Caco-2 (cell line): ENCODE data around the gene FOXP1. TPM values are rescaled to one million over a fixed set of nuclear protein-coding genes. Genes with fewer than 3 reads are reported as not detected.

Experiments used
- BruUV-seq: library from RNA; stranded (reverse); fragments of 400-500 nt; replicated peaks from 2 replicates; lab custom pipeline; 2021; lab: Mats Ljungman, UMichigan
- CTCF ChIA-PET: fragments of 300-600 bp; sonication (Branson Sonifier 250); formaldehyde crosslinking; loops from one replicate; lab custom pipeline; 2022; ENCODE audit warnings: antibody characterized with exemption; lab: Charles Lee
- POLR2A ChIA-PET: fragments of 300-600 bp; sonication (Branson Sonifier 250); formaldehyde crosslinking; loops from one replicate; lab custom pipeline; 2022; ENCODE audit warnings: antibody characterized with exemption; lab: Charles Lee
- DNase-seq, 2 experiments: peaks; one replicate each; pipeline versions ENCODE4 v3.0.0 to v3.0.0-alpha.2; 2020 to 2022
- H3K27me3 ChIP-seq: replicated peaks from 2 replicates; pipeline ENCODE4 v1.6.0; 2011; ENCODE audit warnings: low read length; ENCODE audit not compliant: control insufficient read depth, insufficient read depth
- H3K36me3 ChIP-seq: 2 replicates; pipeline ENCODE4 v1.5.1; 2011; ENCODE audit warnings: low read length; ENCODE audit not compliant: control insufficient read depth, insufficient read depth
- H3K4me1 ChIP-seq: fragments of 250-450 bp; sonication (Bioruptor Pico); 2 replicates; pipeline ENCODE4 v1.5.1; 2020; ENCODE audit warnings: mild to moderate bottlenecking
- H3K4me3 ChIP-seq: 2 replicates; pipeline ENCODE4 v1.5.1; 2011; ENCODE audit warnings: low read depth, mild to moderate bottlenecking, control low read depth, low read length
- H3K9me3 ChIP-seq: fragments of 250-450 bp; sonication (Bioruptor Pico); 2 replicates; pipeline ENCODE4 v1.5.1; 2020; ENCODE audit warnings: mild to moderate bottlenecking, moderate library complexity
- H3K27ac Mint-ChIP-seq: one replicate; pipeline ENCODE4 v1.8.0; 2022; ENCODE audit warnings: mixed read lengths; ENCODE audit not compliant: unreplicated experiment
- H3K27me3 Mint-ChIP-seq: one replicate; pipeline ENCODE4 v1.8.0; 2022; ENCODE audit warnings: mixed read lengths; ENCODE audit not compliant: insufficient read depth, unreplicated experiment
- H3K36me3 Mint-ChIP-seq: one replicate; pipeline ENCODE4 v1.8.0; 2022; ENCODE audit warnings: mild to moderate bottlenecking, mixed read lengths; ENCODE audit not compliant: insufficient read depth, unreplicated experiment
- H3K4me1 Mint-ChIP-seq: one replicate; pipeline ENCODE4 v1.8.0; 2022; ENCODE audit warnings: low read depth, mixed read lengths; ENCODE audit not compliant: unreplicated experiment
- H3K4me3 Mint-ChIP-seq: one replicate; pipeline ENCODE4 v1.8.0; 2022; ENCODE audit warnings: mild to moderate bottlenecking, moderate library complexity, mixed read lengths; ENCODE audit not compliant: unreplicated experiment
- H3K9me3 Mint-ChIP-seq: one replicate; pipeline ENCODE4 v1.8.0; 2022; ENCODE audit warnings: mixed read lengths; ENCODE audit not compliant: unreplicated experiment
- CTCF ChIP-seq, 2 experiments: fragments of 200-600 bp in 1 of 2; IDR thresholded peaks; 1 replicate in 1 of 2; 2 replicates in 1 of 2; pipeline versions ENCODE4 v1.5.1 to v1.8.0; 2011 to 2022; ENCODE audit warnings: antibody characterized with exemption in 1 of 2, control low read depth in 1 of 2, inconsistent platforms in 1 of 2, low read depth in 1 of 2, low read length in 1 of 2, mild to moderate bottlenecking in 1 of 2, moderate library complexity in 1 of 2; ENCODE audit not compliant: insufficient read depth in 1 of 2, severe bottlenecking in 1 of 2, unreplicated experiment in 1 of 2
- intact Hi-C: fragments of 100-400 bp; cut with micrococcal nuclease; formaldehyde crosslinking; loops from one replicate; pipeline ENCODE4 v1.10.0; 2022; ENCODE audit not compliant: unreplicated experiment
- total RNA-seq: library from RNA; stranded (reverse); gene quantifications from 2 replicates; pipeline ENCODE4 v1.2.3, GENCODE V29; 2022

The FOXP1 gene
- total RNA-seq, 1 experiment from 2014 or later = 131 TPM

- H3K4me3 ChIP-seq = no peak overlapping the region
- ChIA-PET POLR2A (interaction anchor here (0.8 kb wide), 1 partner anchor 30 kb away, joined by 3 read pairs; no protein-coding TSS in a partner anchor), CTCF (no interaction called here)
- no peaks in the 10 kb centered on the region for H3K27me3 ChIP-seq
- H3K27me3 Mint-ChIP-seq = no peaks in the 10 kb centered on the region
- intact Hi-C loops = no loop called here
- no peak for TF ChIP-seq CTCF (IDR thresholded peaks at IDR 0.05; ENCODE audit: insufficient read depth in 1 of 2, low read depth in 1 of 2, low read length in 1 of 2, severe bottlenecking in 1 of 2, unreplicated experiment in 1 of 2)
- peak overlapping the region; percentile 33 for H3K27ac Mint-ChIP-seq
- H3K4me3 Mint-ChIP-seq = no peak overlapping the region
- no TSS peak for BruUV-seq
- DNase-seq = no peak
- H3K36me3 Mint-ChIP-seq = peaks cover 11% of the 10 kb centered on the region
- H3K4me1 ChIP-seq = peaks cover 58% of the 10 kb centered on the region
- no peaks in the 10 kb centered on the region for H3K9me3 Mint-ChIP-seq
- H3K9me3 ChIP-seq = no peaks in the 10 kb centered on the region
- no peaks in the 10 kb centered on the region; the same call in 1 of the 2 replicates for H3K36me3 ChIP-seq
- H3K4me1 Mint-ChIP-seq = peaks cover 46% of the 10 kb centered on the region
Measured at GRCh38 chr3:71124048-71124447, 459.5 kb downstream of the FOXP1 start.

- H3K27ac Mint-ChIP-seq = peak overlapping the region; percentile 33
- no peaks in the 10 kb centered on the region; the same call in 1 of the 2 replicates for H3K36me3 ChIP-seq
- BruUV-seq = no TSS peak
- H3K36me3 Mint-ChIP-seq = peaks cover 17% of the 10 kb centered on the region
- H3K4me1 ChIP-seq = peaks cover 60% of the 10 kb centered on the region
- TF ChIP-seq CTCF (IDR thresholded peaks at IDR 0.05; ENCODE audit: insufficient read depth in 1 of 2, low read depth in 1 of 2, low read length in 1 of 2, severe bottlenecking in 1 of 2, unreplicated experiment in 1 of 2) = no peak
- H3K27me3 Mint-ChIP-seq = no peaks in the 10 kb centered on the region
- no peaks in the 10 kb centered on the region for H3K9me3 ChIP-seq
- ChIA-PET POLR2A (no interaction called here), CTCF (no interaction called here)
- peaks cover 51% of the 10 kb centered on the region for H3K4me1 Mint-ChIP-seq
- intact Hi-C loops = loop anchor here (2.0 kb wide), 1 partner anchor 462 kb away; no protein-coding TSS in a partner anchor
- no peaks in the 10 kb centered on the region for H3K27me3 ChIP-seq
- H3K4me3 Mint-ChIP-seq = no peak overlapping the region
- H3K9me3 Mint-ChIP-seq = no peaks in the 10 kb centered on the region
- no peak overlapping the region for H3K4me3 ChIP-seq
- DNase-seq = no peak
Measured at GRCh38 chr3:71122641-71123040, 460.9 kb downstream of the FOXP1 start.

DNA sequence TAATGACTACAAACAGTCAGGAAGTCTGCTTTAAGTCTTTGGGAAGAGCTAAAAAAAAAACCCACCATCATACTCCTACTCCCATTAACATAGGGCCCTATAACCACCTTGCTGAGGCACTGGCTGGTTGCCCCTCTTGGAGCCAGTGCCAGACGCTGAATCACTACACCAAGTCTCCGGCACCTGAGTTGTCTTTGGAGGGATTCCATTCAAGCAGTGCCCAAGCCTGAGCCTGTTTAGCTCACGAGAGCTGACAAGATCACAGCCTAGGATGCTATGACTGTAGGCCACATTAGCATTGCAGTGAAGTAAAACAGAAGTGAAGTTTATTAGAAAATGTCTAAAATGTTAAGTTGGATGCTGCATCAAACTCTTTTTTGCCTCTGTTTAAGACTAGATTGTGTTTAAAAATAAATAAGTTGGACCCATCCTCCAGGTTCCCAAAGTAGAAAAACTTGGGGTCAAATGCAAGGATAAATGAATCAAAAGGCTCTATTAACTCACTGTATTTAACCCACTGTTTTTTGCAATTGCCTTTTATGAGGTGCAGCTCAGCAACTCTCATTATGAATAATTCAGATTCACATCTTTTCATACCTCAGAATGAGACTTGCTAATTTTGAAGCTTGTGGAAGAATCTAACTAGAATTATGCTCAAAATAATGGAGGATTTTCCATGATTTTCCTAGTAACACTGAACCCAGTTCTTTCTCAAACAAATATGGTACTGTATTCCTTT lies 461.9 kb downstream of the FOXP1 start:
- ChIA-PET POLR2A (no interaction called here), CTCF (no interaction called here)
- peaks cover 52% of the 10 kb centered on the region for H3K4me1 Mint-ChIP-seq
- intact Hi-C loops = loop anchor here (2.0 kb wide), 3 partner anchors 47 to 463 kb away; no protein-coding TSS in a partner anchor
- TF ChIP-seq CTCF (IDR thresholded peaks at IDR 0.05; ENCODE audit: insufficient read depth in 1 of 2, low read depth in 1 of 2, low read length in 1 of 2, severe bottlenecking in 1 of 2, unreplicated experiment in 1 of 2) = no peak
- no peaks in the 10 kb centered on the region for H3K27me3 Mint-ChIP-seq
- no peak overlapping the region for H3K4me3 ChIP-seq
- BruUV-seq = no TSS peak
- no peaks in the 10 kb centered on the region for H3K27me3 ChIP-seq
- H3K4me1 ChIP-seq = peaks cover 57% of the 10 kb centered on the region
- H3K9me3 Mint-ChIP-seq = no peaks in the 10 kb centered on the region
- no peaks in the 10 kb centered on the region for H3K9me3 ChIP-seq
- no peaks in the 10 kb centered on the region; the same call in 1 of the 2 replicates for H3K36me3 ChIP-seq
- peaks cover 25% of the 10 kb centered on the region for H3K36me3 Mint-ChIP-seq
- DNase-seq = no peak
- peak overlapping the region; percentile 71 for H3K27ac Mint-ChIP-seq
- H3K4me3 Mint-ChIP-seq = no peak overlapping the region
